ENCODE results near the gene GHSR. TPM values are rescaled to one million over a fixed set of nuclear protein-coding genes. Genes with fewer than 3 reads are reported as not detected.
"Not testable (repeated sequence)": the region's sequence is repeated elsewhere in the genome, so short reads cannot be mapped to it uniquely, and the experiment has no call there.

The GHSR gene, protein sequence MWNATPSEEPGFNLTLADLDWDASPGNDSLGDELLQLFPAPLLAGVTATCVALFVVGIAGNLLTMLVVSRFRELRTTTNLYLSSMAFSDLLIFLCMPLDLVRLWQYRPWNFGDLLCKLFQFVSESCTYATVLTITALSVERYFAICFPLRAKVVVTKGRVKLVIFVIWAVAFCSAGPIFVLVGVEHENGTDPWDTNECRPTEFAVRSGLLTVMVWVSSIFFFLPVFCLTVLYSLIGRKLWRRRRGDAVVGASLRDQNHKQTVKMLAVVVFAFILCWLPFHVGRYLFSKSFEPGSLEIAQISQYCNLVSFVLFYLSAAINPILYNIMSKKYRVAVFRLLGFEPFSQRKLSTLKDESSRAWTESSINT
- total RNA-seq (not detected), polyA plus RNA-seq (ENCODE audit: insufficient read depth in 1 of 8, insufficient read length in 8 of 8, low replicate concordance in 1 of 8) (not detected)
- long read RNA-seq, donor 1 = 0 reads
- long read RNA-seq, donor 2 = 0 reads
- long read RNA-seq, donor 3 = 0 reads
- long read RNA-seq, donor 4 = 0 reads
- long read RNA-seq, donor 5 = 0 reads
- long read RNA-seq, donor 6 = 0 reads
- long read RNA-seq, donor 7 = 0 reads
- long read RNA-seq, donor 8 = 0 reads
- long read RNA-seq, donor 9 = 0 reads
- long read RNA-seq, donor 10 = 0 reads
- long read RNA-seq, donor 11 = 0 reads

DNA sequence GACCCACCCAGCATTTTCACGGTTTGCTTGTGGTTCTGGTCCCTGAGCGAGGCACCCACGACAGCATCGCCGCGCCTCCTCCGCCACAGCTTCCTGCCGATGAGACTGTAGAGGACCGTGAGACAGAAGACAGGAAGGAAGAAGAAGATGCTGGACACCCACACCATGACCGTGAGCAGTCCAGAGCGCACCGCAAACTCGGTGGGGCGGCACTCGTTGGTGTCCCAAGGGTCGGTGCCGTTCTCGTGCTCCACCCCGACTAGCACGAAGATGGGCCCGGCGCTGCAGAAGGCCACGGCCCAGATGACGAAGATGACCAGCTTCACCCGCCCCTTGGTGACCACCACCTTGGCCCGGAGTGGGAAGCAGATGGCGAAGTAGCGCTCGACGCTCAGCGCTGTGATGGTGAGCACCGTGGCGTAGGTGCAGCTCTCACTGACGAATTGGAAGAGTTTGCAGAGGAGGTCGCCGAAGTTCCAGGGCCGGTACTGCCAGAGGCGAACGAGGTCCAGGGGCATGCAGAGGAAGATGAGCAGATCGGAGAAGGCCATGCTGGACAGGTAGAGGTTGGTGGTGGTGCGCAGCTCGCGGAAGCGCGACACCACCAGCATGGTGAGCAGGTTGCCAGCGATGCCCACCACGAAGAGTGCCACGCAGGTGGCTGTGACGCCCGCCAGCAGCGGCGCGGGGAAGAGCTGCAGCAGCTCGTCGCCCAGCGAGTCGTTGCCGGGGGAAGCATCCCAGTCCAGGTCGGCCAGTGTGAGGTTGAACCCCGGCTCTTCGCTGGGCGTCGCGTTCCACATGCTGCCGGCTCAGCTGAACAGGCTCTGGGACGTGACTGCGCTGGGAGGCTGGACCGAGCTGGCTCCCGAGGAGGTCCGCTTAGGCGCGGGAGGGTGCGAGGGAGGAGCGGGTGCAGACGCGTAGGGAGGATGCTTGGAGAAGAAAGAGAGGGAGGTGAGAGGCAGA, at the start of gene GHSR:
Gene GHSR (minus strand): TSS at position 846 of the 969 bp plus-strand sequence. CDS start 43 bp downstream, at position 803.
- 7% methylated on average over 68 of the region's 76 CpGs for WGBS (ENCODE audit: insufficient coverage)
- no peak for DNase-seq
- H3K9me3 ChIP-seq (replicated peaks; ENCODE audit: control insufficient read depth, low read depth, low read length) = no peaks in the 10 kb centered on the region
- H3K36me3 ChIP-seq (ENCODE audit: control insufficient read depth, insufficient read depth, low read length) = no peaks in the 10 kb centered on the region
- H3K27me3 ChIP-seq (ENCODE audit: control insufficient read depth, insufficient read depth, low read length) = peaks cover 36% of the 10 kb centered on the region
- H3K27ac ChIP-seq (ENCODE audit: low read length) = no peak within 1 kb of the TSS
- H3K4me1 ChIP-seq (ENCODE audit: control insufficient read depth, insufficient read depth, low read length) = no peaks in the 10 kb centered on the region
- no peak within 1 kb of the TSS for H3K4me3 ChIP-seq (ENCODE audit: low read length)

DNA sequence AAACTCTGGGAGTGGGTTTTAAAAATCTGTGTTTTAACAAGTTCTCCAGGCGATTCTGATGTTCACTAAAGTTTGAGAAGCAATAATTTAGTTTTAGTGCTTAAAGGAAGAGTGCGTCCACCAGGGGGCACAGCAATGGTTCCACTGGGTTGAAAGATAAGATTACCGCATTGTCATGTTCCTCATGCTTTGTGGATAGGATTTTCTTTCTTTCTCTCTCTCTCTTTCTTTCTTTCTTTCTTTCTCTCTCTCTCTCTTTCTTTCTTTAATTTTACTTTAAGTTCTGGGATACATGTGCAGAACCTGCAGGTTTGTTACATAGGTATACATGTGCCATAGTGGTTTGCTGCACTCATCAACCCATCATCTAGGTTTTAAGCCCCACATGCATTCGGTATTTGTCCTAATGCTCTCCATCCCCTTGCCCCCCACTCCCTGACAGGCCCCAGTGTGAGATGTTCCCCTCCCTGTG, 42.0 kb upstream of the GHSR start:
- not testable (repeated sequence) for H3K9me3 ChIP-seq (replicated peaks; ENCODE audit: control insufficient read depth, low read depth, low read length); H3K27me3 ChIP-seq (ENCODE audit: control insufficient read depth, insufficient read depth, low read length); H3K4me1 ChIP-seq (ENCODE audit: control insufficient read depth, insufficient read depth, low read length); H3K27ac ChIP-seq (ENCODE audit: low read length); H3K4me3 ChIP-seq (ENCODE audit: low read length); H3K36me3 ChIP-seq (ENCODE audit: control insufficient read depth, insufficient read depth, low read length)
- peak; percentile 79 for DNase-seq
- WGBS (ENCODE audit: insufficient coverage) = no CpG with 5 or more reads among the region's 4 CpGs

DNA sequence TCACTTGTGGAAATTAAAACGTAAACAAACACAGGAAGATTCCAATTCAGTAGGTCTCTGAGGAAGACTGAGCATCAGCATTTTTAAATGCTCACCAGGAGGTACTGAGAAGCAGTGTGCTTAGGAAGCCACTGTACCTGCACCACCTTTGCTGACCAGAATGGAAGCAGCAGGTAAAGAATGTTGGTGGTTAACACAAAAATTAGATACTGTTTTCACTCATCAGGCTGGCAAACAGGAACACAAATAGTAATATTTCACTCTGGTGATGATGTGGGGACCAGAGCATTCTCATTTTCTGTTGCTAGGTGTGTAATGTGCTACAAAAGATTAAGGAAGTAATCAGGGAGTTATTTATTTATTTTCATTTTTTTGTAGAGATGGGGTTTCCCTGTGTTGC, 29.9 kb upstream of the GHSR start:
- Histone ChIP-seq H3K4me1 (ENCODE audit: control insufficient read depth, insufficient read depth, low read length) (no peaks in the 10 kb centered on the region), H3K4me3 (ENCODE audit: low read length) (no peak overlapping the region), H3K27me3 (ENCODE audit: control insufficient read depth, insufficient read depth, low read length) (no peaks in the 10 kb centered on the region), H3K9me3 (replicated peaks; ENCODE audit: control insufficient read depth, low read depth, low read length) (no peaks in the 10 kb centered on the region), H3K36me3 (ENCODE audit: control insufficient read depth, insufficient read depth, low read length) (no peaks in the 10 kb centered on the region), H3K27ac (ENCODE audit: low read length) (no peak overlapping the region)
- 100% methylated on average over 1 of the region's 1 CpG for WGBS (ENCODE audit: insufficient coverage)
- DNase-seq = no peak

DNA sequence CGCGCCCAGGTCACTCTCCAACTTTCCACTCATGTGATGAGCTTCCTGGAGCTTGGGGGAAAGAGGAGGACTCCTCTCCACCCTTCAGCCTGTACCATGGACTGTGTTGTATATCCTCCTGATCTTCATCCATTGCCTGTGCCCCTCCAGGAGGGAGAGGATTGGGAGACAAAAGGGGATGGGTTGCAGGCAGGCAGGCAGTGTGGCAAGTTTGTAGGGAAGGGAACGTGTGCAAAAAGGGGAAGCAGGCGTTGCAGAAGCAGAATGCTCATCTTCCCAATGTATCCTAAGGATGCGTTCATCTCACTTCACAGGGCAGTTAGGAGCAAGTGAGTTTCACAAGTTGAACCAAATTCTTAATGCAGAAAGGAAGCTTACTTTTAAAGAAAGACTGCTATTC, 28.1 kb upstream of the GHSR start:
- no peaks in the 10 kb centered on the region for H3K4me1 ChIP-seq (ENCODE audit: control insufficient read depth, insufficient read depth, low read length)
- H3K4me3 ChIP-seq (ENCODE audit: low read length) = no peak overlapping the region
- no peaks in the 10 kb centered on the region for H3K27me3 ChIP-seq (ENCODE audit: control insufficient read depth, insufficient read depth, low read length)
- peaks cover 6% of the 10 kb centered on the region for H3K9me3 ChIP-seq (replicated peaks; ENCODE audit: control insufficient read depth, low read depth, low read length)
- DNase-seq = no peak
- H3K36me3 ChIP-seq (ENCODE audit: control insufficient read depth, insufficient read depth, low read length) = no peaks in the 10 kb centered on the region
- no peak overlapping the region for H3K27ac ChIP-seq (ENCODE audit: low read length)
- WGBS (ENCODE audit: insufficient coverage) = no CpG with 5 or more reads among the region's 5 CpGs

DNA sequence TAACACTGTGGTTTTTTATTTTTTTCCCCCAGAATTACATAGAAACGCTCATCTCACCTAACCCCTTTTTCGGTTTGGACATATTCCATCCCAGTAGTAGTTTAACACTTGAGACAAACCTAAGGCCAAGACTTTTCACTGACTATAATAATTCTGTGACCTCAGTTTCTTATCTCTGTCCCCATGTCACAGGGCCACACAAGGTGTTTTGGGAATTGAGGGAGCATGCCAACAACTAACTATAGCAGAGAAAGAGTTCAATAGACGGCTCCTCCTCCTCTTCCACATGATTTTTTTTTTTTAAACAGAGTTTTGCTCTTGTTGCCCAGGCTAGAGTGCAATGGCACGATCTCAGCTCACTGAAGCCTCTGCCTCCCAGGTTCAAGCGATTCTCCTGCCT, 27.4 kb upstream of the GHSR start:
- no peak for DNase-seq
- Histone ChIP-seq H3K36me3 (ENCODE audit: control insufficient read depth, insufficient read depth, low read length) (no peaks in the 10 kb centered on the region), H3K9me3 (replicated peaks; ENCODE audit: control insufficient read depth, low read depth, low read length) (peaks cover 6% of the 10 kb centered on the region), H3K27ac (ENCODE audit: low read length) (no peak overlapping the region), H3K27me3 (ENCODE audit: control insufficient read depth, insufficient read depth, low read length) (no peaks in the 10 kb centered on the region), H3K4me1 (ENCODE audit: control insufficient read depth, insufficient read depth, low read length) (no peaks in the 10 kb centered on the region), H3K4me3 (ENCODE audit: low read length) (no peak overlapping the region)
- WGBS (ENCODE audit: insufficient coverage) = 100% methylated on average over 2 of the region's 5 CpGs

- Histone ChIP-seq H3K4me3 (ENCODE audit: low read length) (no peak overlapping the region), H3K9me3 (replicated peaks; ENCODE audit: control insufficient read depth, low read depth, low read length) (peaks cover 6% of the 10 kb centered on the region), H3K27ac (ENCODE audit: low read length) (no peak overlapping the region), H3K36me3 (ENCODE audit: control insufficient read depth, insufficient read depth, low read length) (no peaks in the 10 kb centered on the region), H3K27me3 (ENCODE audit: control insufficient read depth, insufficient read depth, low read length) (no peaks in the 10 kb centered on the region), H3K4me1 (ENCODE audit: control insufficient read depth, insufficient read depth, low read length) (no peaks in the 10 kb centered on the region)
- no peak for DNase-seq
- no CpG with 5 or more reads among the region's 1 CpG for WGBS (ENCODE audit: insufficient coverage)
Measured at GRCh38 chr3:172471903-172472302, 23.6 kb upstream of the GHSR start.

- no peak for DNase-seq
- no peaks in the 10 kb centered on the region for H3K4me1 ChIP-seq (ENCODE audit: control insufficient read depth, insufficient read depth, low read length)
- peaks cover 6% of the 10 kb centered on the region for H3K9me3 ChIP-seq (replicated peaks; ENCODE audit: control insufficient read depth, low read depth, low read length)
- no CpG with 5 or more reads among the region's 1 CpG for WGBS (ENCODE audit: insufficient coverage)
- no peaks in the 10 kb centered on the region for H3K36me3 ChIP-seq (ENCODE audit: control insufficient read depth, insufficient read depth, low read length)
- H3K27me3 ChIP-seq (ENCODE audit: control insufficient read depth, insufficient read depth, low read length) = no peaks in the 10 kb centered on the region
- H3K27ac ChIP-seq (ENCODE audit: low read length) = no peak overlapping the region
- H3K4me3 ChIP-seq (ENCODE audit: low read length) = no peak overlapping the region
Measured at GRCh38 chr3:172470588-172470987, 22.3 kb upstream of the GHSR start.

GRCh38 chr3:172467170-172467824, 19.0 kb upstream of the GHSR start:
- peaks cover 6% of the 10 kb centered on the region for H3K9me3 ChIP-seq (replicated peaks; ENCODE audit: control insufficient read depth, low read depth, low read length)
- no peaks in the 10 kb centered on the region for H3K27me3 ChIP-seq (ENCODE audit: control insufficient read depth, insufficient read depth, low read length)
- H3K36me3 ChIP-seq (ENCODE audit: control insufficient read depth, insufficient read depth, low read length) = no peaks in the 10 kb centered on the region
- no CpG with 5 or more reads among the region's 2 CpGs for WGBS (ENCODE audit: insufficient coverage)
- no peaks in the 10 kb centered on the region for H3K4me1 ChIP-seq (ENCODE audit: control insufficient read depth, insufficient read depth, low read length)
- no peak overlapping the region for H3K27ac ChIP-seq (ENCODE audit: low read length)
- no peak overlapping the region for H3K4me3 ChIP-seq (ENCODE audit: low read length)
- DNase-seq = no peak

DNA sequence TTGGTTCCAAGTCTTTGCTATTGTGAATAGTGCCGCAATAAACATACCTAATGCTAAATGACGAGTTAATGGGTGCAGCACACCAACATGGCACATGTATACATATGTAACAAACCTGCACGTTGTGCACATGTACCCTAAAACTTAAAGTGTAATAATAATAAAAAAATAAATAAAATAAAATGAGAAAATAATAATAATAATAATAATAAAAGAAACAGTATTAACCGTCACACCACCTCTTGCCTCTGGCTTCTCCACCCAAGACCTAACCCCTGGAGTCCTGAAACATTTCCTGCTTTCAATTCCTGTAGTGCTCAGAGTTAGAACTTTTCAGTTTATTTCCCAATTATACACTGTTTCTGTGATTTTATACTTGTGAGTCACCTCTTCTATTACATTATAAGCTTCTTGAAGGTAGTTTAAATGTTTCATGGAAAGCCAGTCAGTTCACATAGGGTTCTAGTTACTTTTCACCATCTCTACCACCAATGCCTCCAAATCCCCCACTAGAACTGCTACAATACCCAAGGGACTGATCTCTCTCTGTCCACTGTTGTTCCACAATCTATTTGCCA, 18.4 kb upstream of the GHSR start:
- H3K9me3 ChIP-seq (replicated peaks; ENCODE audit: control insufficient read depth, low read depth, low read length) = peaks cover 3% of the 10 kb centered on the region
- DNase-seq = no peak
- no peak overlapping the region for H3K4me3 ChIP-seq (ENCODE audit: low read length)
- H3K27me3 ChIP-seq (ENCODE audit: control insufficient read depth, insufficient read depth, low read length) = no peaks in the 10 kb centered on the region
- H3K4me1 ChIP-seq (ENCODE audit: control insufficient read depth, insufficient read depth, low read length) = no peaks in the 10 kb centered on the region
- no CpG with 5 or more reads among the region's 4 CpGs for WGBS (ENCODE audit: insufficient coverage)
- no peaks in the 10 kb centered on the region for H3K36me3 ChIP-seq (ENCODE audit: control insufficient read depth, insufficient read depth, low read length)
- no peak overlapping the region for H3K27ac ChIP-seq (ENCODE audit: low read length)
